H1 (cell line): ENCODE results near the gene GPR87. TPM values are rescaled to one million over a fixed set of nuclear protein-coding genes. Genes with fewer than 3 reads are reported as not detected.

Experiments used
- CTCF ChIA-PET: fragments of 300-600 bp; sonication (Branson Sonifier 250); formaldehyde crosslinking; loops from one replicate; lab custom pipeline; 2021; ENCODE audit not compliant: partially characterized antibody; lab: Charles Lee
- POLR2A ChIA-PET: fragments of 300-600 bp; sonication (Branson Sonifier 250); formaldehyde crosslinking; loops from one replicate; lab custom pipeline; 2021; ENCODE audit warnings: inconsistent platforms; ENCODE audit not compliant: partially characterized antibody; lab: Charles Lee
- DNase-seq, 2 experiments: peaks; one replicate each; pipeline versions ENCODE4 v3.0.0 to v3.0.0-alpha.2; 2010 to 2022; ENCODE audit warnings: low spot score in 2 of 2, low read depth in 1 of 2, mixed read lengths in 1 of 2
- FAIRE-seq: peaks from 2 replicates; lab custom pipeline; 2011; peaks lifted over from hg19 to GRCh38; lab: Jason Lieb, UNC
- H2AFZ ChIP-seq: 2 replicates; pipeline ENCODE4 v1.8.1; 2012; ENCODE audit warnings: low read length, inconsistent platforms
- H2AK5ac ChIP-seq: 2 replicates; pipeline ENCODE4 v1.6.1; 2013; ENCODE audit warnings: low read depth, low read length
- H2BK120ac ChIP-seq: replicated peaks from 2 replicates; pipeline ENCODE3; 2013; ENCODE audit warnings: low read depth, low read length, inconsistent platforms
- H2BK12ac ChIP-seq: 2 replicates; pipeline ENCODE4 v1.6.1; 2013; ENCODE audit warnings: low read depth, low read length
- H2BK15ac ChIP-seq: 2 replicates; pipeline ENCODE4 v1.6.1; 2013; ENCODE audit warnings: low read length
- H2BK20ac ChIP-seq: 2 replicates; pipeline ENCODE4 v1.6.1; 2013; ENCODE audit warnings: low read length
- H2BK5ac ChIP-seq: 2 replicates; pipeline ENCODE4 v1.6.1; 2013; ENCODE audit warnings: low read depth, low read length
- H3K14ac ChIP-seq: 2 replicates; pipeline ENCODE4 v1.6.1; 2013; ENCODE audit warnings: inconsistent platforms; ENCODE audit not compliant: insufficient read length
- H3K18ac ChIP-seq: 2 replicates; pipeline ENCODE4 v1.6.1; 2013; ENCODE audit warnings: low read length; ENCODE audit errors: extremely low read depth
- H3K23ac ChIP-seq: 2 replicates; pipeline ENCODE4 v1.6.1; 2013; ENCODE audit warnings: inconsistent platforms; ENCODE audit not compliant: insufficient read length
- H3K23me2 ChIP-seq: 2 replicates; pipeline ENCODE4 v1.6.1; 2013; ENCODE audit warnings: low read depth, low read length
- H3K27ac ChIP-seq: 2 replicates; pipeline ENCODE4 v1.6.1; 2011; ENCODE audit warnings: low read depth, low read length, inconsistent platforms
- H3K27me3 ChIP-seq, 4 experiments: replicated peaks in 1 of 4; 1 replicate in 1 of 4; 2 replicates in 3 of 4; pipeline versions ENCODE4 v1.6.1 to v1.8.1; 2011 to 2013; ENCODE audit warnings: low read length in 3 of 4, mild to moderate bottlenecking in 3 of 4, inconsistent platforms in 2 of 4, mixed read lengths in 2 of 4, moderate library complexity in 1 of 4; ENCODE audit not compliant: control insufficient read depth in 3 of 4, insufficient read depth in 3 of 4; ENCODE audit errors: extremely low read depth in 1 of 4
- H3K36me3 ChIP-seq, 4 experiments: 2 replicates each; pipeline versions ENCODE4 v1.6.1 to v1.8.1; 2011 to 2013; ENCODE audit warnings: mild to moderate bottlenecking in 4 of 4, low read length in 3 of 4, moderate library complexity in 2 of 4, control low read depth in 1 of 4, inconsistent platforms in 1 of 4; ENCODE audit not compliant: insufficient read depth in 4 of 4, control insufficient read depth in 2 of 4
- H3K4ac ChIP-seq: replicated peaks from 2 replicates; pipeline ENCODE3; 2013; ENCODE audit warnings: low read length, low read depth, mixed read lengths, inconsistent platforms; ENCODE audit not compliant: insufficient read length
- H3K4me1 ChIP-seq, 4 experiments: replicated peaks in 1 of 4; 1 replicate in 1 of 4; 2 replicates in 3 of 4; pipeline versions ENCODE4 v1.6.1 to v1.8.1; 2011 to 2013; ENCODE audit warnings: low read length in 3 of 4, inconsistent platforms in 2 of 4, mixed read lengths in 1 of 4; ENCODE audit not compliant: insufficient read depth in 4 of 4, control insufficient read depth in 3 of 4
- H3K4me2 ChIP-seq, 2 experiments: 2 replicates each; pipeline versions ENCODE4 v1.6.1 to v1.8.1; 2011 to 2013; ENCODE audit warnings: low read depth in 2 of 2, low read length in 2 of 2, control low read depth in 1 of 2, inconsistent platforms in 1 of 2, mild to moderate bottlenecking in 1 of 2; ENCODE audit not compliant: insufficient read depth in 1 of 2
- H3K4me3 ChIP-seq, 4 experiments: fragments of 200-600, 300-600 bp in 1 of 4; sonication (generic), shearing (Covaris generic), sonication (Bioruptor Twin) in 1 of 4; 2 replicates each; pipeline versions ENCODE4 v1.5.1 to v1.8.1; 2011 to 2016; ENCODE audit warnings: low read length in 4 of 4, low read depth in 3 of 4, control low read depth in 2 of 4, inconsistent platforms in 2 of 4, mild to moderate bottlenecking in 2 of 4, mixed read lengths in 1 of 4, moderate library complexity in 1 of 4; ENCODE audit not compliant: insufficient read depth in 2 of 4; ENCODE audit errors: extremely low read depth in 1 of 4
- H3K56ac ChIP-seq: replicated peaks from 2 replicates; pipeline ENCODE3; 2013; ENCODE audit warnings: low read depth, mild to moderate bottlenecking, mixed read lengths, low read length, inconsistent platforms; ENCODE audit not compliant: insufficient read length
- H3K79me1 ChIP-seq: 2 replicates; pipeline ENCODE4 v1.6.1; 2013; ENCODE audit warnings: low read depth, low read length, control low read depth
- H3K79me2 ChIP-seq, 2 experiments: 2 replicates each; pipeline versions ENCODE4 v1.6.1 to v1.8.1; 2012 to 2013; ENCODE audit warnings: low read length in 2 of 2, mild to moderate bottlenecking in 2 of 2, inconsistent platforms in 1 of 2; ENCODE audit not compliant: insufficient read depth in 2 of 2, control insufficient read depth in 1 of 2
- H3K9ac ChIP-seq, 4 experiments: replicated peaks in 1 of 4; 1 replicate in 1 of 4; 2 replicates in 3 of 4; pipeline versions ENCODE4 v1.6.1 to v1.8.1; 2011 to 2013; ENCODE audit warnings: low read depth in 3 of 4, low read length in 3 of 4, control low read depth in 2 of 4, mild to moderate bottlenecking in 2 of 4, moderate library complexity in 2 of 4, inconsistent platforms in 1 of 4; ENCODE audit errors: extremely low read depth in 1 of 4
- H3K9me3 ChIP-seq, 2 experiments: 2 replicates each; pipeline versions ENCODE4 v1.6.1 to v1.8.1; 2012 to 2013; ENCODE audit warnings: mild to moderate bottlenecking in 2 of 2, moderate library complexity in 2 of 2, control low read depth in 1 of 2, inconsistent platforms in 1 of 2, low read depth in 1 of 2, low read length in 1 of 2, mixed read lengths in 1 of 2; ENCODE audit not compliant: insufficient read depth in 2 of 2
- H4K20me1 ChIP-seq, 2 experiments: replicated peaks in 1 of 2; 2 replicates each; pipeline versions ENCODE3 to v1.8.1; 2011 to 2013; ENCODE audit warnings: inconsistent platforms in 2 of 2, low read length in 2 of 2, mild to moderate bottlenecking in 1 of 2; ENCODE audit not compliant: insufficient read depth in 2 of 2, control insufficient read depth in 1 of 2
- H4K5ac ChIP-seq: 2 replicates; pipeline ENCODE4 v1.6.1; 2013; ENCODE audit warnings: low read length, low read depth, mixed read lengths, inconsistent platforms; ENCODE audit not compliant: insufficient read length
- H4K8ac ChIP-seq: 2 replicates; pipeline ENCODE4 v1.8.0; 2013; ENCODE audit warnings: mild to moderate bottlenecking, moderate library complexity, low read length, inconsistent platforms; ENCODE audit not compliant: insufficient read depth; ENCODE audit errors: extremely low read depth
- H4K91ac ChIP-seq: replicated peaks from 2 replicates; pipeline ENCODE3; 2013; ENCODE audit warnings: low read length, mixed read lengths, inconsistent platforms; ENCODE audit not compliant: insufficient read length
- FOSL1 ChIP-seq: IDR thresholded peaks from 2 replicates; pipeline ENCODE4 v1.6.1; 2011; ENCODE audit warnings: mild to moderate bottlenecking, low read depth, low read length, moderate library complexity; ENCODE audit not compliant: insufficient read depth
- POLR2AphosphoS5 ChIP-seq: IDR thresholded peaks from 2 replicates; pipeline ENCODE4 v1.6.1; 2011; ENCODE audit warnings: low read depth, low read length
- WGBS, 2 experiments: shearing (Covaris generic) in 1 of 2; methylation state at CpG; one replicate each; pipeline versions ENCODE4 v1.1.6 to v1.1.7; 2013 to 2015; ENCODE audit warnings: low lambda C conversion rate in 2 of 2, mixed read lengths in 2 of 2, inconsistent platforms in 1 of 2, low coverage in 1 of 2, missing lambda C conversion rate in 1 of 2; ENCODE audit not compliant: insufficient replicate concordance in 2 of 2, insufficient coverage in 1 of 2, insufficient read length in 1 of 2; ENCODE audit errors: extremely low coverage in 1 of 2, missing lambda C conversion rate in 1 of 2; 5-methylcytosine and 5-hydroxymethylcytosine counted together
- polyA plus RNA-seq, 7 experiments: library from polyadenylated mRNA; depleted of rRNA in 3 of 7; stranded (reverse) in 5 of 7; unstranded in 2 of 7; fragments of >200 nt in 5 of 7; fragments of 200-250 nt in 2 of 7; gene quantifications; 1 replicate in 5 of 7; 2 replicates in 1 of 7; 4 replicates in 1 of 7; pipeline versions ENCODE4 v1.2.1 to v1.2.3, GENCODE V29; 2011 to 2013; ENCODE audit warnings: missing spikeins in 2 of 7, mixed read lengths in 2 of 7
- total RNA-seq: library from RNA; stranded (reverse); fragmentation: NEBNext Ultra II Directional; extraction: Animal tissue kit (Norgen Biotek cat#: 25700); gene quantifications from 2 replicates; pipeline ENCODE4 v1.2.1, GENCODE V29; 2021

The GPR87 gene
- total and polyA plus RNA-seq, 2 of the 8 experiments (the other 6 are each of a cell fraction or from before 2014, with no cell fraction given), result 0.05 TPM; not detected in 1

- no peaks in the 10 kb centered on the region for H3K79me1 ChIP-seq
- H3K4me2 ChIP-seq, result no peak overlapping the region
- no peak overlapping the region for H2AK5ac ChIP-seq
- CTCF ChIA-PET, result interaction anchor here (0.8 to 6.5 kb wide), 9 partner anchors 8 to 118 kb away, joined by 3 to 60 read pairs (median 5); partner anchors contain the start of genes GPR87 and P2RY14
- H3K9me3 ChIP-seq, result no peaks in the 10 kb centered on the region
- H2BK20ac ChIP-seq, result no peak overlapping the region
- H4K20me1 ChIP-seq, result no peaks in the 10 kb centered on the region
- no peaks in the 10 kb centered on the region for H3K27me3 ChIP-seq
- no peak overlapping the region for H4K91ac ChIP-seq
- no peak overlapping the region for H3K27ac ChIP-seq
- no peaks in the 10 kb centered on the region for H3K79me2 ChIP-seq
- H3K36me3 ChIP-seq, result no peaks in the 10 kb centered on the region
- TF ChIP-seq FOSL1 (no peak), POLR2AphosphoS5 (0 out of 2 replicates have a peak, but pooled peaks have one; percentile 34)
- no peak overlapping the region for H2BK15ac ChIP-seq
- no peak overlapping the region for H3K23ac ChIP-seq
- H3K4ac ChIP-seq, result no peak overlapping the region
- no peak overlapping the region for H3K14ac ChIP-seq
- POLR2A ChIA-PET, result no interaction called here
- H3K23me2 ChIP-seq, result no peaks in the 10 kb centered on the region
- no peaks in the 10 kb centered on the region; a peak in 1 of 7 replicates for H3K4me1 ChIP-seq
- H2BK5ac ChIP-seq, result no peak overlapping the region
- H3K9ac ChIP-seq, result no peak overlapping the region
- no peak overlapping the region for H2AFZ ChIP-seq
- H4K5ac ChIP-seq, result no peak overlapping the region
- no peak overlapping the region for H3K56ac ChIP-seq
- no peak overlapping the region for H2BK120ac ChIP-seq
- H4K8ac ChIP-seq, result no peak overlapping the region
- no peak overlapping the region for H2BK12ac ChIP-seq
- FAIRE-seq (no peak), DNase-seq (no peak)
- H3K18ac ChIP-seq, result no peak overlapping the region
- no peak overlapping the region for H3K4me3 ChIP-seq
- 50% methylated on average over 1 of the region's 1 CpG; no CpG with 5 or more reads in 1 of the 2 experiments for WGBS, 2 experiments
Observed at GRCh38 chr3:151285940-151286339, 30.7 kb downstream of the GPR87 start.
